Natural killer cell (primary cell): ENCODE results near the gene FSTL4. TPM values are rescaled to one million over a fixed set of nuclear protein-coding genes. Genes with fewer than 3 reads are reported as not detected.

Source experiments
- ATAC-seq, 3 donors: fragments of 150-1000 bp in 2 of 3; fragments of 200-7000 bp in 1 of 3; cut with Tn5 transposase; 1 replicate in 1 of 3; 2 replicates in 2 of 3; pipeline ENCODE4 v1.10.0; 2021; ENCODE audit warnings: mild to moderate bottlenecking in 2 of 3, moderate library complexity in 2 of 3
- DNase-seq, 2 donors: peaks; one replicate each; pipeline versions ENCODE4 v3.0.0 to v3.0.0-alpha.2; 2013 to 2021; ENCODE audit warnings: mixed read lengths in 1 of 2
- H3K27ac ChIP-seq: one replicate; pipeline ENCODE4 v1.5.1; 2013; ENCODE audit warnings: mild to moderate bottlenecking, low read length
- H3K27me3 ChIP-seq: one replicate; pipeline ENCODE4 v1.6.1; 2013; ENCODE audit warnings: low read length; ENCODE audit not compliant: control insufficient read depth, insufficient read depth
- H3K36me3 ChIP-seq: one replicate; pipeline ENCODE4 v1.6.1; 2013; ENCODE audit warnings: low read length; ENCODE audit not compliant: control insufficient read depth, insufficient read depth
- H3K4me1 ChIP-seq: one replicate; pipeline ENCODE4 v1.6.1; 2013; ENCODE audit warnings: low read length; ENCODE audit not compliant: control insufficient read depth, insufficient read depth
- H3K4me3 ChIP-seq: one replicate; pipeline ENCODE4 v1.5.1; 2013; ENCODE audit warnings: low read length
- H3K9me3 ChIP-seq: one replicate; pipeline ENCODE4 v1.6.1; 2013; ENCODE audit warnings: low read length; ENCODE audit not compliant: control insufficient read depth, insufficient read depth
- H3K27ac Mint-ChIP-seq, 2 donors: one replicate each; pipeline ENCODE4 v1.8.0; 2022; ENCODE audit warnings: mild to moderate bottlenecking in 2 of 2, mixed read lengths in 2 of 2, moderate library complexity in 1 of 2
- H3K27me3 Mint-ChIP-seq, 2 donors: one replicate each; pipeline ENCODE4 v1.8.0; 2022; ENCODE audit warnings: low read depth in 2 of 2, mixed read lengths in 2 of 2
- H3K36me3 Mint-ChIP-seq: one replicate; pipeline ENCODE4 v1.8.0; 2022; ENCODE audit warnings: mixed read lengths
- H3K4me1 Mint-ChIP-seq, 2 donors: one replicate each; pipeline ENCODE4 v1.8.0; 2022; ENCODE audit warnings: mixed read lengths in 2 of 2
- H3K4me3 Mint-ChIP-seq: one replicate; pipeline ENCODE4 v1.8.0; 2022; ENCODE audit warnings: mild to moderate bottlenecking, moderate library complexity, mixed read lengths
- H3K9me3 Mint-ChIP-seq, 2 donors: one replicate each; pipeline ENCODE4 v1.8.0; 2022; ENCODE audit warnings: mixed read lengths in 2 of 2
- WGBS: methylation state at CpG from one replicate; pipeline ENCODE4 v1.1.7; 2013; ENCODE audit warnings: missing lambda C conversion rate; ENCODE audit not compliant: insufficient coverage; 5-methylcytosine and 5-hydroxymethylcytosine counted together
- intact Hi-C: fragments of 100-400 bp; cut with micrococcal nuclease; formaldehyde crosslinking; loops from one replicate; pipeline ENCODE4 v1.14.2; 2022
- total RNA-seq, 4 donors: library from RNA; stranded (reverse); fragments of 120-200 nt in 1 of 4; gene quantifications; one replicate each; pipeline versions ENCODE4 v1.2.3 to v1.2.4, GENCODE V29; 2013 to 2022
- TF ChIP-seq, protein P1 (sequence below): fragments of 200-600 bp; IDR thresholded peaks from one replicate; pipeline ENCODE4 v1.8.0; 2022; ENCODE audit warnings: antibody characterized with exemption

Gene FSTL4
- total RNA-seq, 3 donors from 2014 or later (not counting 1 experiment from before 2014, with no cell fraction given): 0.11 to 0.75 (median 0.55) TPM

- H3K36me3 ChIP-seq: no peaks in the 10 kb centered on the region
- TF ChIP-seq, protein P1, sequence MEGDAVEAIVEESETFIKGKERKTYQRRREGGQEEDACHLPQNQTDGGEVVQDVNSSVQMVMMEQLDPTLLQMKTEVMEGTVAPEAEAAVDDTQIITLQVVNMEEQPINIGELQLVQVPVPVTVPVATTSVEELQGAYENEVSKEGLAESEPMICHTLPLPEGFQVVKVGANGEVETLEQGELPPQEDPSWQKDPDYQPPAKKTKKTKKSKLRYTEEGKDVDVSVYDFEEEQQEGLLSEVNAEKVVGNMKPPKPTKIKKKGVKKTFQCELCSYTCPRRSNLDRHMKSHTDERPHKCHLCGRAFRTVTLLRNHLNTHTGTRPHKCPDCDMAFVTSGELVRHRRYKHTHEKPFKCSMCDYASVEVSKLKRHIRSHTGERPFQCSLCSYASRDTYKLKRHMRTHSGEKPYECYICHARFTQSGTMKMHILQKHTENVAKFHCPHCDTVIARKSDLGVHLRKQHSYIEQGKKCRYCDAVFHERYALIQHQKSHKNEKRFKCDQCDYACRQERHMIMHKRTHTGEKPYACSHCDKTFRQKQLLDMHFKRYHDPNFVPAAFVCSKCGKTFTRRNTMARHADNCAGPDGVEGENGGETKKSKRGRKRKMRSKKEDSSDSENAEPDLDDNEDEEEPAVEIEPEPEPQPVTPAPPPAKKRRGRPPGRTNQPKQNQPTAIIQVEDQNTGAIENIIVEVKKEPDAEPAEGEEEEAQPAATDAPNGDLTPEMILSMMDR: no peak
- no peaks in the 10 kb centered on the region for H3K4me1 ChIP-seq
- 84% methylated on average over 5 of the region's 6 CpGs for WGBS
- no peaks in the 10 kb centered on the region for H3K4me1 Mint-ChIP-seq
- H3K4me3 Mint-ChIP-seq: no peak overlapping the region
- no peak overlapping the region for H3K27ac ChIP-seq
- no peaks in the 10 kb centered on the region for H3K9me3 Mint-ChIP-seq
- no peak for ATAC-seq
- DNase-seq: no peak
- H3K36me3 Mint-ChIP-seq: no peaks in the 10 kb centered on the region
- no peaks in the 10 kb centered on the region for H3K27me3 ChIP-seq
- intact Hi-C loops: no loop called here
- no peak overlapping the region for H3K4me3 ChIP-seq
- no peaks in the 10 kb centered on the region for H3K9me3 ChIP-seq
- no peak overlapping the region for H3K27ac Mint-ChIP-seq
- peaks cover 0 to 7% of the 10 kb centered on the region in 2 donors for H3K27me3 Mint-ChIP-seq
Measured at GRCh38 chr5:133340002-133340755, 272.2 kb downstream of the FSTL4 start.

- H3K27ac Mint-ChIP-seq: no peak overlapping the region
- H3K9me3 Mint-ChIP-seq: no peaks in the 10 kb centered on the region
- TF ChIP-seq, protein P1: no peak
- intact Hi-C loops: no loop called here
- H3K9me3 ChIP-seq: no peaks in the 10 kb centered on the region
- WGBS: 90% methylated on average over 15 of the region's 15 CpGs
- H3K4me1 Mint-ChIP-seq: no peaks in the 10 kb centered on the region
- no peak overlapping the region for H3K4me3 Mint-ChIP-seq
- no peaks in the 10 kb centered on the region for H3K27me3 ChIP-seq
- H3K4me3 ChIP-seq: no peak overlapping the region
- no peaks in the 10 kb centered on the region for H3K36me3 ChIP-seq
- no peaks in the 10 kb centered on the region for H3K27me3 Mint-ChIP-seq
- no peak for DNase-seq
- no peaks in the 10 kb centered on the region for H3K4me1 ChIP-seq
- no peak for ATAC-seq
- no peaks in the 10 kb centered on the region for H3K36me3 Mint-ChIP-seq
- no peak overlapping the region for H3K27ac ChIP-seq
Measured at GRCh38 chr5:133338504-133339355, 273.6 kb downstream of the FSTL4 start.

DNA sequence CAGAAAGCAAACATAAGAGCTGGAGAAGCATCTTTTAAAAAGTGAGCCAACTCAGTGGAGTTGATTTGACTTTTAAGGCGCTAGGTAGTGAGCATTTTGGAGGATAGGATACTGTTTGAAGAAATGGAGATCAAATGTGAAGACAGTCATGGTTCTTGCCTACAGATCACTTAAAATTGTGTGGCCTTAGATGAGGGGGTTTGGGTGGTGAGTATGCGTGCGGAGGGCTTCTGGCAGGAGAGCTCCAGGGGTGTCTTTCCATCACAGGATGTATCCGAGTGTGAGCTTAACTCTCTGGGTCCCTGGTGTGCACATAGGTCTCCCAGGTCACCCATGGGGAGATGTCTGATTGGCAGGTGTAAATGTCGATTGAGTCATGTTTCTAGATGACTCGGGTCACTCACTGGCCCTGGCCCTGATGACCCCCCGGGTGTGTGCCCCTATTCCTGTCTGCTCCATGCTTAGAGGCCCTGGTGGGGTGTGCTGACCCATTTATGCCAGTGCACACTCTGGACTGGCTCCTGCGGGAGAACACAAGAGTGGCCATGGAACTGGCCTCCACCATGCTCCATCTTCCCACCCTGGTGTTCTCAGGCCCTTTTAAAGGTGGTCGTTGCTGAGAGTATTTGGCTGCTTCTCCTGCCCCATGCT, 274.4 kb downstream of the FSTL4 start:
- Histone ChIP-seq H3K27ac (no peak overlapping the region), H3K36me3 (no peaks in the 10 kb centered on the region), H3K4me3 (no peak overlapping the region), H3K27me3 (no peaks in the 10 kb centered on the region), H3K9me3 (no peaks in the 10 kb centered on the region), H3K4me1 (no peaks in the 10 kb centered on the region)
- TF ChIP-seq, protein P1: no peak
- DNase-seq (no peak), ATAC-seq (no peak)
- Mint-ChIP-seq H3K27ac (no peak overlapping the region), H3K36me3 (no peaks in the 10 kb centered on the region), H3K4me3 (no peak overlapping the region), H3K27me3 (no peaks in the 10 kb centered on the region), H3K9me3 (no peaks in the 10 kb centered on the region), H3K4me1 (no peaks in the 10 kb centered on the region)
- intact Hi-C loops: no loop called here
- WGBS: 88% methylated on average over 9 of the region's 9 CpGs
